PC-9 (cell line): ENCODE results near the gene TBC1D5. TPM values are rescaled to one million over a fixed set of nuclear protein-coding genes. Genes with fewer than 3 reads are reported as not detected.

ENCODE experiments used
- BruUV-seq: library from RNA; stranded (reverse); fragments of 400-500 nt; replicated peaks from 2 replicates; lab custom pipeline; 2021; lab: Mats Ljungman, UMichigan
- CTCF ChIA-PET: fragments of 300-600 bp; sonication (Branson Sonifier 250); formaldehyde crosslinking; loops from one replicate; lab custom pipeline; 2022; ENCODE audit warnings: antibody characterized with exemption; lab: Charles Lee
- POLR2A ChIA-PET: fragments of 300-600 bp; sonication (Branson Sonifier 250); formaldehyde crosslinking; loops from one replicate; lab custom pipeline; 2022; ENCODE audit warnings: antibody characterized with exemption; ENCODE audit not compliant: unreplicated experiment; lab: Charles Lee
- DNase-seq, 2 experiments: peaks; one replicate each; pipeline versions ENCODE4 v3.0.0 to v3.0.0-alpha.2; 2015 to 2022; ENCODE audit warnings: mixed read lengths in 1 of 2
- H2AFZ ChIP-seq: fragments of 200-600 bp; sonication (generic); 2 replicates; pipeline ENCODE4 v1.8.1; 2017; ENCODE audit warnings: antibody characterized with exemption
- H3F3A ChIP-seq: fragments of 200-600 bp; sonication (generic); 2 replicates; pipeline ENCODE4 v1.8.1; 2017; ENCODE audit warnings: antibody characterized with exemption, mild to moderate bottlenecking, low read depth; ENCODE audit not compliant: insufficient read depth
- H3K27ac ChIP-seq: fragments of 200-600 bp; sonication (generic); 2 replicates; pipeline ENCODE4 v1.6.1; 2016; ENCODE audit warnings: mixed run types
- H3K27me3 ChIP-seq: fragments of 200-600 bp; sonication (generic); 2 replicates; pipeline ENCODE4 v1.6.1; 2016; ENCODE audit warnings: low read depth, mixed run types; ENCODE audit not compliant: insufficient read depth
- H3K36me3 ChIP-seq: fragments of 200-600 bp; sonication (generic); 2 replicates; pipeline ENCODE4 v1.6.1; 2016; ENCODE audit warnings: low read depth, mixed run types
- H3K4me1 ChIP-seq: fragments of 200-600 bp; sonication (generic); replicated peaks from 2 replicates; pipeline ENCODE4 v1.6.1; 2016; ENCODE audit warnings: mixed run types; ENCODE audit not compliant: insufficient read depth
- H3K4me2 ChIP-seq: fragments of 200-600 bp; sonication (generic); 2 replicates; pipeline ENCODE4 v1.6.1; 2017; ENCODE audit warnings: mixed run types
- H3K4me3 ChIP-seq: fragments of 200-600 bp; sonication (generic); 2 replicates; pipeline ENCODE4 v1.6.1; 2016; ENCODE audit warnings: mixed run types
- H3K79me2 ChIP-seq: fragments of 200-600 bp; sonication (generic); 2 replicates; pipeline ENCODE4 v1.6.1; 2017; ENCODE audit warnings: low read depth, mixed run types
- H3K9me2 ChIP-seq: fragments of 200-600 bp; sonication (generic); 2 replicates; pipeline ENCODE4 v1.8.1; 2017; ENCODE audit warnings: mild to moderate bottlenecking; ENCODE audit not compliant: insufficient read depth
- H3K9me3 ChIP-seq: fragments of 200-600 bp; sonication (generic); 2 replicates; pipeline ENCODE4 v1.8.1; 2016; ENCODE audit warnings: low read depth; ENCODE audit not compliant: insufficient read depth
- H4K20me1 ChIP-seq: fragments of 200-600 bp; sonication (generic); 2 replicates; pipeline ENCODE4 v1.8.1; 2017; ENCODE audit not compliant: insufficient read depth
- CTCF ChIP-seq: fragments of 200-600 bp; sonication (generic); conservative IDR thresholded peaks from 2 replicates; pipeline ENCODE4 v1.6.1; 2017; ENCODE audit warnings: mixed run types, antibody characterized with exemption, mild to moderate bottlenecking, moderate library complexity
- EZH2 ChIP-seq: fragments of 200-600 bp; sonication (generic); IDR thresholded peaks from 2 replicates; pipeline ENCODE4 v1.8.0; 2017; ENCODE audit warnings: antibody characterized with exemption, low read depth
- intact Hi-C: fragments of 100-400 bp; cut with micrococcal nuclease; formaldehyde crosslinking; loops from one replicate; pipeline ENCODE4 v1.10.0; 2022; ENCODE audit not compliant: unreplicated experiment
- total RNA-seq: library from RNA; stranded (reverse); gene quantifications from 2 replicates; pipeline ENCODE4 v1.2.3, GENCODE V29; 2021

Gene TBC1D5
- total RNA-seq, 1 experiment from 2014 or later = 54.0 TPM

GRCh38 chr3:17141699-17142098, 600.7 kb downstream of the TBC1D5 start:
- POLR2A ChIA-PET = interaction anchor here (0.6 kb wide), 1 partner anchor 20 kb away, joined by 4 read pairs; no protein-coding TSS in a partner anchor
- Histone ChIP-seq H3F3A (no peaks in the 10 kb centered on the region), H3K9me3 (no peaks in the 10 kb centered on the region), H2AFZ (no peak overlapping the region), H3K4me1 (no peaks in the 10 kb centered on the region), H3K27ac (no peak overlapping the region), H4K20me1 (no peaks in the 10 kb centered on the region), H3K36me3 (no peaks in the 10 kb centered on the region), H3K27me3 (no peaks in the 10 kb centered on the region), H3K4me2 (no peak overlapping the region), H3K4me3 (no peak overlapping the region), H3K79me2 (no peaks in the 10 kb centered on the region), H3K9me2 (no peaks in the 10 kb centered on the region)
- CTCF ChIA-PET = no interaction called here
- no TSS peak for BruUV-seq
- TF ChIP-seq EZH2 (no peak), CTCF (no peak)
- intact Hi-C loops = loop anchor here (2.0 kb wide), 1 partner anchor 535 kb away; no protein-coding TSS in a partner anchor
- DNase-seq = no peak

GRCh38 chr3:17140670-17141505, 601.5 kb downstream of the TBC1D5 start:
- DNase-seq = no peak
- no peaks in the 10 kb centered on the region for H3K9me2 ChIP-seq
- intact Hi-C loops = loop anchor here (2.0 kb wide), 1 partner anchor 534 kb away; no protein-coding TSS in a partner anchor
- no peaks in the 10 kb centered on the region for H3K4me1 ChIP-seq
- H3K27ac ChIP-seq = no peak overlapping the region
- H3K4me2 ChIP-seq = no peak overlapping the region
- ChIA-PET CTCF (no interaction called here), POLR2A (no interaction called here)
- no peaks in the 10 kb centered on the region for H3F3A ChIP-seq
- BruUV-seq = no TSS peak
- H4K20me1 ChIP-seq = no peaks in the 10 kb centered on the region
- H3K4me3 ChIP-seq = no peak overlapping the region
- H3K79me2 ChIP-seq = no peaks in the 10 kb centered on the region
- no peaks in the 10 kb centered on the region for H3K36me3 ChIP-seq
- TF ChIP-seq CTCF (no peak), EZH2 (no peak)
- no peaks in the 10 kb centered on the region for H3K9me3 ChIP-seq
- no peaks in the 10 kb centered on the region for H3K27me3 ChIP-seq
- no peak overlapping the region for H2AFZ ChIP-seq

- H3K27ac ChIP-seq = no peak overlapping the region
- no peak overlapping the region for H3K4me2 ChIP-seq
- H3K79me2 ChIP-seq = no peaks in the 10 kb centered on the region
- H3K4me3 ChIP-seq = no peak overlapping the region
- ChIA-PET POLR2A (no interaction called here), CTCF (no interaction called here)
- no peaks in the 10 kb centered on the region for H3K27me3 ChIP-seq
- no peaks in the 10 kb centered on the region for H3F3A ChIP-seq
- no peak for DNase-seq
- no peak for TF ChIP-seq EZH2
- no peak for TF ChIP-seq CTCF
- intact Hi-C loops = no loop called here
- no peak overlapping the region for H2AFZ ChIP-seq
- H3K4me1 ChIP-seq = no peaks in the 10 kb centered on the region
- no peaks in the 10 kb centered on the region for H3K36me3 ChIP-seq
- H3K9me2 ChIP-seq = 0 out of 2 replicates have a peak, but pooled peaks cover 3% of the 10 kb centered on the region
- no peaks in the 10 kb centered on the region for H3K9me3 ChIP-seq
- BruUV-seq = no TSS peak
- no peaks in the 10 kb centered on the region for H4K20me1 ChIP-seq
These were observed 604.0 kb downstream of the TBC1D5 start for GRCh38 chr3:17138246-17139039.
